Neural progenitor cell (in vitro differentiated cells): ENCODE data around the gene INPP5J. TPM values are rescaled to one million over a fixed set of nuclear protein-coding genes. Genes with fewer than 3 reads are reported as not detected.

Experiments
- DNase-seq: peaks from one replicate; pipeline ENCODE4 v3.0.0-alpha.2; 2016; ENCODE audit warnings: low spot score
- H2AFZ ChIP-seq: fragments of 200-600 bp; sonication (generic); replicated peaks from 2 replicates; pipeline ENCODE4 v1.6.1; 2016; ENCODE audit warnings: antibody characterized with exemption
- H3F3A ChIP-seq: fragments of 200-600 bp; sonication (generic); 2 replicates; pipeline ENCODE4 v1.6.1; 2016; ENCODE audit warnings: antibody characterized with exemption, low read depth
- H3K27ac ChIP-seq: fragments of 200-600 bp; sonication (generic); 2 replicates; pipeline ENCODE4 v1.5.1; 2016; ENCODE audit warnings: mild to moderate bottlenecking
- H3K27me3 ChIP-seq: fragments of 200-600 bp; sonication (generic); 2 replicates; pipeline ENCODE4 v1.6.1; 2016; ENCODE audit warnings: mild to moderate bottlenecking, moderate library complexity
- H3K36me3 ChIP-seq: fragments of 200-600 bp; sonication (generic); 2 replicates; pipeline ENCODE4 v1.5.1; 2016
- H3K4me1 ChIP-seq: fragments of 200-600 bp; sonication (generic); 2 replicates; pipeline ENCODE4 v1.6.1; 2016; ENCODE audit warnings: mixed run types
- H3K4me2 ChIP-seq: fragments of 200-600 bp; sonication (generic); 2 replicates; pipeline ENCODE4 v1.6.1; 2016
- H3K4me3 ChIP-seq: fragments of 200-600 bp; sonication (generic); 2 replicates; pipeline ENCODE4 v1.5.1; 2016
- H3K79me2 ChIP-seq: fragments of 200-600 bp; sonication (generic); 2 replicates; pipeline ENCODE4 v1.6.1; 2016; ENCODE audit warnings: low read depth
- H3K9ac ChIP-seq: fragments of 200-600 bp; sonication (generic); 2 replicates; pipeline ENCODE4 v1.6.1; 2016
- H3K9me3 ChIP-seq: fragments of 200-600 bp; sonication (generic); 2 replicates; pipeline ENCODE4 v1.5.1; 2016; ENCODE audit warnings: low read depth
- H4K20me1 ChIP-seq: fragments of 200-600 bp; sonication (generic); 2 replicates; pipeline ENCODE4 v1.6.1; 2016; ENCODE audit warnings: low read depth
- H3K27ac Mint-ChIP-seq: 3 replicates; pipeline ENCODE4 v1.8.0; 2021; ENCODE audit warnings: mixed read lengths
- H3K27me3 Mint-ChIP-seq: 2 replicates; pipeline ENCODE4 v1.8.0; 2022; ENCODE audit warnings: low read depth, mild to moderate bottlenecking, inconsistent platforms, moderate library complexity, mixed read lengths; ENCODE audit not compliant: insufficient read depth
- H3K36me3 Mint-ChIP-seq: 3 replicates; pipeline ENCODE4 v1.8.0; 2021; ENCODE audit warnings: mixed read lengths
- H3K4me1 Mint-ChIP-seq: 3 replicates; pipeline ENCODE4 v1.8.0; 2021; ENCODE audit warnings: mixed read lengths
- H3K4me3 Mint-ChIP-seq: 3 replicates; pipeline ENCODE4 v1.8.0; 2021; ENCODE audit warnings: mild to moderate bottlenecking, moderate library complexity, mixed read lengths
- H3K9me3 Mint-ChIP-seq: 3 replicates; pipeline ENCODE4 v1.8.0; 2020; ENCODE audit warnings: mixed read lengths
- CTCF ChIP-seq: fragments of 200-600 bp; sonication (generic); IDR thresholded peaks from 2 replicates; pipeline ENCODE4 v1.5.1; 2017; ENCODE audit warnings: antibody characterized with exemption, mild to moderate bottlenecking
- EZH2 ChIP-seq: fragments of 200-600 bp; sonication (generic); IDR thresholded peaks from 2 replicates; pipeline ENCODE4 v1.6.1; 2017; ENCODE audit warnings: antibody characterized with exemption, mild to moderate bottlenecking, moderate library complexity
- EZH2phosphoT487 ChIP-seq: fragments of 200-600 bp; sonication (generic); IDR thresholded peaks from 2 replicates; pipeline ENCODE4 v1.6.1; 2017; ENCODE audit warnings: antibody characterized with exemption
- total RNA-seq: library from RNA; depleted of rRNA; stranded (reverse); fragments of >200 nt; gene quantifications from 2 replicates; pipeline ENCODE4 v1.2.3, GENCODE V29; 2015; ENCODE audit warnings: low replicate concordance

Gene INPP5J
- total RNA-seq, 1 donor from 2014 or later = 1.5 TPM

DNA sequence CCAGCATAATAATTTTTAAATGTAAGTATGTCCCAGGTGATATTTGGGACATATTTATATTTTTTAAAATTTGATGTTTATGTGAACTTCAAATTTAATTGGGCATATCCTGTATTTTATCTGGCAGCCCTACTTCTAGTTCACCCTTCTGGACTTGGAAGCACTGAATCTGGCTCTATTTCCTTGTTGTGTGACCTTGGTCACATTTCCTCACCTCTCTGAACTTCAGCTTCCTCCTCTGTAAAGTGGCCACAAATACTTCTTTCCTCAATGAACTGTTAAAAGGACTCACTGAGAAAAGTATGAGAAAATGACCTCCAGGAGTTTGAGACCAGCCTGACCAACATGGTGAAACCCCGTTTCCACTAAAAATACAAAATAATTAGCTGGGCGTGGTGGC lies 29.1 kb downstream of the INPP5J start:
- Mint-ChIP-seq H3K36me3 (no peaks in the 10 kb centered on the region), H3K4me3 (no peak overlapping the region), H3K27me3 (peaks cover 9% of the 10 kb centered on the region), H3K27ac (no peak overlapping the region), H3K9me3 (peaks cover 9% of the 10 kb centered on the region), H3K4me1 (no peaks in the 10 kb centered on the region)
- Histone ChIP-seq H3K79me2 (no peaks in the 10 kb centered on the region), H4K20me1 (no peaks in the 10 kb centered on the region), H3K4me2 (no peak overlapping the region), H3K27ac (no peak overlapping the region), H3K27me3 (peaks cover 31% of the 10 kb centered on the region), H2AFZ (no peak overlapping the region), H3F3A (no peaks in the 10 kb centered on the region), H3K4me1 (no peaks in the 10 kb centered on the region), H3K9me3 (peaks cover under 1% of the 10 kb centered on the region), H3K4me3 (no peak overlapping the region), H3K9ac (no peak overlapping the region), H3K36me3 (no peaks in the 10 kb centered on the region)
- no peak for DNase-seq
- no peak for TF ChIP-seq CTCF
- no peak for TF ChIP-seq EZH2
- no peak for TF ChIP-seq EZH2phosphoT487

DNA sequence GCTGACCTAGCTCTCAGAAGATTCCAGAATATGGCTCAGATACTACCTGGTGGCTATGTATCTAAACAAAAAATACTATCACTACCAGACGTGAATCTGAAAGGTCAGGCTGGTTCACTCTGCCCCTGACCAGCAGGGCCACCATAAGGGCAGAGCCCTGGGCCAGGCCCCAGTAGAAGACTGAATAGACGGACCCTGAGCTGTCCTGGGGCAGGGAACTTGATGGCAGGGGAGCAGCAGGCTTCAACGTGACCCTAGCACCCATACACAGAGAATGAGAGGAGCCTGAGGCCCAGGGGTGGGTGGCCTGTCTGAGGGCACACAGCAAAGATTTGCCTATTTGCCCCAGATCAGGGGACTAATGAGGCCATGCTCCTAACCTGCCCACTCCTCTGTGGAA lies 30.6 kb downstream of the INPP5J start:
- Histone ChIP-seq H3K27me3 (peaks cover 46% of the 10 kb centered on the region), H3K4me2 (no peak overlapping the region), H3K36me3 (no peaks in the 10 kb centered on the region), H3K27ac (no peak overlapping the region), H3K4me1 (no peaks in the 10 kb centered on the region), H3K9ac (no peak overlapping the region), H3F3A (no peaks in the 10 kb centered on the region), H3K9me3 (no peaks in the 10 kb centered on the region), H2AFZ (no peak overlapping the region), H3K4me3 (no peak overlapping the region), H4K20me1 (no peaks in the 10 kb centered on the region), H3K79me2 (no peaks in the 10 kb centered on the region)
- H3K4me3 Mint-ChIP-seq = no peak overlapping the region
- no peak for TF ChIP-seq EZH2phosphoT487
- TF ChIP-seq EZH2 = no peak
- no peak for TF ChIP-seq CTCF
- no peaks in the 10 kb centered on the region for H3K36me3 Mint-ChIP-seq
- H3K27me3 Mint-ChIP-seq = peaks cover 9% of the 10 kb centered on the region
- no peaks in the 10 kb centered on the region for H3K4me1 Mint-ChIP-seq
- no peak overlapping the region for H3K27ac Mint-ChIP-seq
- no peak for DNase-seq
- H3K9me3 Mint-ChIP-seq = no peaks in the 10 kb centered on the region

- Mint-ChIP-seq H3K9me3 (no peaks in the 10 kb centered on the region), H3K4me3 (no peak overlapping the region), H3K27me3 (peaks cover 9% of the 10 kb centered on the region), H3K36me3 (no peaks in the 10 kb centered on the region), H3K27ac (no peak overlapping the region), H3K4me1 (peaks cover under 1% of the 10 kb centered on the region)
- H4K20me1 ChIP-seq = no peaks in the 10 kb centered on the region
- peaks cover 56% of the 10 kb centered on the region for H3K27me3 ChIP-seq
- no peak for DNase-seq
- no peak overlapping the region for H3K4me2 ChIP-seq
- H3K4me3 ChIP-seq = no peak overlapping the region
- no peaks in the 10 kb centered on the region for H3F3A ChIP-seq
- H3K36me3 ChIP-seq = no peaks in the 10 kb centered on the region
- no peak for TF ChIP-seq EZH2phosphoT487
- H3K9ac ChIP-seq = no peak overlapping the region
- no peaks in the 10 kb centered on the region for H3K79me2 ChIP-seq
- no peak overlapping the region for H2AFZ ChIP-seq
- H3K27ac ChIP-seq = no peak overlapping the region
- H3K9me3 ChIP-seq = no peaks in the 10 kb centered on the region
- H3K4me1 ChIP-seq = no peaks in the 10 kb centered on the region
Measured at GRCh38 chr22:31154975-31155374, 32.2 kb downstream of the INPP5J start.

DNA sequence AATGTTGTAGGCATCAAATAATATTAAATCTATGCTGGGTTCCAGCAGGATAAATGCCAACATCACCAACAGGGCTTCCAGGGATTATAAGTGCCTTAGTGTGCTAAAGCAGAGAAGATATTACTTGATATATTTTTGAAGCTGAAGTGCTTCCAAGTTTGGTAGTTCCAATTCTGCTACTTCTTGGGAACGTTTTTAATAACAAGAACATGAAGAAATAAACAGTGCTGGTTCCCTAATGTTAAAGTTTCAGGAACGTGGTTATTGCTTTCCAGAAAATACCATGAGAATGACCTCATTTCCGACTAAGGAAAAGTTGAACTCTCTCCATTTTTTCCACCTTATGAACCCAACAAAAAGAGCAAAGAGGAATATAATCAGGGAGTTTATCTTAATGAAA lies 32.7 kb downstream of the INPP5J start:
- Histone ChIP-seq H3F3A (no peaks in the 10 kb centered on the region), H3K27me3 (peaks cover 56% of the 10 kb centered on the region), H2AFZ (no peak overlapping the region), H4K20me1 (no peaks in the 10 kb centered on the region), H3K9me3 (no peaks in the 10 kb centered on the region), H3K4me3 (no peak overlapping the region), H3K9ac (no peak overlapping the region), H3K79me2 (peaks cover 2% of the 10 kb centered on the region), H3K27ac (no peak overlapping the region), H3K4me2 (no peak overlapping the region), H3K36me3 (no peaks in the 10 kb centered on the region), H3K4me1 (no peaks in the 10 kb centered on the region)
- no peak overlapping the region for H3K27ac Mint-ChIP-seq
- no peak overlapping the region for H3K4me3 Mint-ChIP-seq
- DNase-seq = no peak
- TF ChIP-seq EZH2phosphoT487 (no peak), EZH2 (no peak), CTCF (no peak)
- H3K36me3 Mint-ChIP-seq = no peaks in the 10 kb centered on the region
- no peaks in the 10 kb centered on the region for H3K9me3 Mint-ChIP-seq
- peaks cover 2% of the 10 kb centered on the region for H3K4me1 Mint-ChIP-seq
- H3K27me3 Mint-ChIP-seq = peaks cover 8% of the 10 kb centered on the region
